GM21825 (cell line): ENCODE results near the gene CDH10.

Experiments used
- ATAC-seq: cut with Tn5 transposase; IDR thresholded peaks from one replicate; pipeline ENCODE4 v1.9.1; 2021; ENCODE audit warnings: mild to moderate bottlenecking, moderate library complexity; ENCODE audit not compliant: unreplicated experiment

CDH10 gene

GRCh38 chr5:24644761-24645160 lies at the start of gene CDH10:
CDH10 (minus strand) TSS chr5:24644978; CDS start chr5:24593490, 51,488 bp downstream.
- no peak for ATAC-seq

- ATAC-seq, result no peak
Measured at GRCh38 chr5:24693609-24694008, 48.8 kb upstream of the CDH10 start.

GRCh38 chr5:24691074-24691473 lies 46.3 kb upstream of the CDH10 start:
- no peak for ATAC-seq

- no peak for ATAC-seq
Measured at GRCh38 chr5:24681106-24681505, 36.3 kb upstream of the CDH10 start.

DNA sequence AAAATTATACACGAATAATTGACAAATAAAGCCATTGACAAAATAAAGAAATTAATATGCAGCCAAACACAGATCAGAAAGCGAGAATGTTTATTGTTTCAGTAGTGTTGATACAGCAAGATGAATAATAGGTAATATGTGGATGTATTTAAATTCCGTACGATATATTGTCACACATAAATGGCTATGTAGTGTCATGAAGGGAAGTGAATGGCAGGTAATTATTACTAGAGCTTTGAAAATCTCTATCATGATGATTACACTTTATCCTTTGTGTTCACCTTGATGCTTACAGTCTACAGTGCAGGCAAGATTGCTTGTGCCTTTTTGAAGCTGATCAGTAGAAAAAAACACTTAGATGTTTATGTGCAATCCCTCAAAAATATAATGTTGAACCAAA lies 23.3 kb upstream of the CDH10 start:
- ATAC-seq, result no peak

- no peak for ATAC-seq
Measured at GRCh38 chr5:24649531-24649930, 4.8 kb upstream of the CDH10 start.

DNA sequence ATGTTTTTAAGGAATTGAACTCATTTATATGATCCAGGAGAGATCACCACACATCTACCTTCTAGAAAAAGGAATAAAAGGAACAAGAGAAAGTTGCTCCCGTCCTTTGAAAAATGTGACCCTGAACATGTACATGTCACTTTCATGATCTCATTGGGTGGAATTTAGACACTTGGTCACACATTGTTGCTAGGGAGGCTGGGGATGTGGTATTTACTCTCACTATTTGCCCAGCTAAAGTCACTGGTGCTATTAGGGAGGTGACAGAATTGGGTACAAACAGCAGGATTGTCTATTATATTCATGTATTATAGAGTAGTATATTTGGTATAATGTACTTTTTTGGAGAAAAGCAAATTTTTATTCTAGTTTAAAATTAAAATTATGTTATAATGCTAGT lies 2.1 kb upstream of the CDH10 start:
- no peak for ATAC-seq

DNA sequence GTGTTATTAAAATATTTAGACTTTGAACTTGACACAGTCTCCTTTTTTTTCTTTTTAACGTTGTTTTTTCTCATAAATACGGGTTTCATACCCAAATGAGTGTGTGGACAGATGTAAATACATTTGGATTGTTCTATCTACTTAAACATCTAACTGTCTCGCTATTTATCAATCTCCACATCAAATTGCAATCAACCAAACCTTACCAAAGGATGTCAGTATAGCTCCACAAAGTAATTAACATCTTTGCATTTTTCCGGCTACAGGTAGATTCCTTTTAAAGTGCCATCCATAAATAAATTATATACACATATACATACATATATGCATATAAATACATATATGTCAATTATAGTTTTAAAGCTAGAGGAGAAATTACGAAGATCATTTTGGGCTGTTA lies 705 bp upstream of the CDH10 start:
- no peak for ATAC-seq

DNA sequence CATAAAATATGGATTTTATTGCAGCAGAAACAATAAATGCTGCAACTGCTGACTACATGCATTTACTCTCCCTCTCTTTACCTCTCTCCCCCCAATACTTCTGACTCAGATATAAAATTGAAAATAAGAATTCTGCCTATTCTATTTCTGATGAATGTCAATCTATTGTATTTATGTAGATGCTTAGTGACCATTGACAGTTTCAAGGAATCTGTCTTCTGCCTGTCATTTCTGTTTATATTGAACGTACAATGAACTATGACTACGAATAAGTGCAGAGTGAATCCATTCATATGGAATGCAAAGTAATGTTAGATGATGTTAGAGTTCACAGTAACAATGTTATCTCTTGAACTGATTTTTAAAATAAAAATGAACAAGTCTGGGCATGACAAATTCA lies 898 bp downstream of the CDH10 start:
- ATAC-seq, result no peak

GRCh38 chr5:24643156-24643555 lies 1.6 kb downstream of the CDH10 start:
- ATAC-seq, result no peak

DNA sequence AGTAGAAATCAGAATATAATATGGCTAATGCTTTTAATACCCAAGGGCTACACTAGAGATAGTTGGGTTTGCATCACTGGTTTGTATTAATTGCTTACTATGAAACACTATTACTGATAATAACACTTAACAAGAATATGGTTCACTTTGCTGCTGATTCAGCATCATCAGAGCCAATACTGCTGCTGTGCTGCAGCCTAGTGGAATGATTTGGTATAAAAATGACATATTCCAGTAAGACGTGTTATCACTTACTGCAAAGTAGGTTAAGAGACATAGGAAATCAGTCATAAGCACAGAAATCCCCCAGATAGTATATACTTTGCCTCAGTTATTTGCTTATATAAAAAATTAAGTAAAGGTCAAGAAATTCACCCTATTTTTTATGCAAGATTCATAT lies 2.8 kb downstream of the CDH10 start:
- ATAC-seq, result no peak

- no peak for ATAC-seq
Measured at GRCh38 chr5:24635209-24635608, 9.6 kb downstream of the CDH10 start.

GRCh38 chr5:24633715-24634325 lies 11.0 kb downstream of the CDH10 start:
- ATAC-seq, result no peak

GRCh38 chr5:24632353-24632752 lies 12.4 kb downstream of the CDH10 start:
- ATAC-seq, result no peak

DNA sequence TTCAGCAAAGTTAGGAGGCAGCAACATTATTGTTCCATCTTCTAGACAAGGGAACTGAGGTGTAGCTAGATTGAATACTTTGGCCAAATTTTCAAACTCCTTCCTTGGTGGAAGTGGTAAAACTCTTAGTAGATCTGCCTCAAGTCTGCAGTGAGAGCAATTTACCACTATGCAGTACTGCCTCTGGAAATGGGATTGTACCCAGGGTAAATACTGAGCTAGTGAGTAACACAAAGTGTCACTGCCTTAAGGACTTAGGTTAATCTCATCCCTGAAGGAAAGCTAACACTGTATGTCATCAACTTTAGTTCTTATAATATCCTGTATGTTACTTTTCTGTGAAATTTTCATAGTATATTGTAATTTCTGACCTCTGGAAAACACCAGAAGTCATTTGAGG lies 13.9 kb downstream of the CDH10 start:
- ATAC-seq, result no peak

DNA sequence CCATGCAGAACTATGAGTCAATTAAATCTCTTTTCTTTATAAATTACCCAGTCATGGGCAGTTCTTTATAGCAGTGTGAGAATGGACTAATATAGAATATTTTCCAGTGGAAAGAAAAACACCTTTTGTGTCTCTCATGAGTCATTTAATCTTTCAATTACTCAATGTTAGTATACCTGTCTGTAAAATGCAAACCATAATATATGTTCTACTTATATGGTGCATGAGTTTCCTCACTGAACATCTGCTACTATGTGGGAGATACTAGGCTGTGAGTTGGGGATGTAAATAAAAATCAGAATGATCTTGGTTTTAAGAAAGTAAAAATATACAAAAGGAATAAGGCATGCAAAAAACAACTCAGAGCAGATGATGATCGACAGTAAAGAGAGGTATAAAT lies 15.0 kb downstream of the CDH10 start:
- ATAC-seq, result no peak

DNA sequence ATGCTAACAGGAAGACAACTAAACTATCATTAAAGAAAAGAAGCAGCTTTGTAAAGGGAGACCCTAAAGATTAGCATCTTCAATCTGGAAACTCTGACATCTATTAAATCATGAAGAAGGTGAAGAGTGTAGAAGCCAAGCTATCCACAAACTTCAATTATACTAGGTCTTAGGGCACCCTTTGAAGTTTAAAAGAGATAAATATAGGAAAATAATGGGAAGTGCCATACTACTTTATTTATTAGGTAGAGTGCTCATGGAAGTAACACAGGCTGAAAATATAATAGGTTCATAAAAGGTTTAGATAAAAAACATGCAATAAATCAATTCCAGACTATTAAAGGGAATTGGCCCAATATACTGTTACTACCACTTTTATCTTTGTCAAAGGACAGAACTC lies 19.9 kb downstream of the CDH10 start:
- no peak for ATAC-seq

DNA sequence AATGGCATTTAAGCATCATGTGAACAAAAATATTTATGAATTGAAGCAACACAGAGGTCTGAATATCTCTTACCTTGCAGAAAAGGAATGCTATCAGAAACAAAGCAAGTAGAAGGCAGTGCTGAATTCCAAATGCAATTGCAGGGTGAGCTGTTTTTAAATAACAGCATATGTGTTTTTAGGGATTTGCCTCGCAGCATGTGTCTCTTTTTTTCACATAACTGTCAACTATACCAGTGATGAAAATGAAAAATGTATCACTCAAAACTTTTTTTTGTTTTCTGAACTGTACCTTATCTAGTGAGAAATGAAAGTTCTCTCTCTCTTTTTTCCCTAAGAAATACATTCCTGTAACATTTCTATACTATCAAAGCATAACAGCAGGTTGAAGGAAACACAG lies 21.2 kb downstream of the CDH10 start:
- no peak for ATAC-seq

GRCh38 chr5:24623031-24623430 lies 21.7 kb downstream of the CDH10 start:
- no peak for ATAC-seq

GRCh38 chr5:24621792-24622191 lies 23.0 kb downstream of the CDH10 start:
- ATAC-seq, result no peak

- ATAC-seq, result no peak
Measured at GRCh38 chr5:24616566-24616965, 28.2 kb downstream of the CDH10 start.

DNA sequence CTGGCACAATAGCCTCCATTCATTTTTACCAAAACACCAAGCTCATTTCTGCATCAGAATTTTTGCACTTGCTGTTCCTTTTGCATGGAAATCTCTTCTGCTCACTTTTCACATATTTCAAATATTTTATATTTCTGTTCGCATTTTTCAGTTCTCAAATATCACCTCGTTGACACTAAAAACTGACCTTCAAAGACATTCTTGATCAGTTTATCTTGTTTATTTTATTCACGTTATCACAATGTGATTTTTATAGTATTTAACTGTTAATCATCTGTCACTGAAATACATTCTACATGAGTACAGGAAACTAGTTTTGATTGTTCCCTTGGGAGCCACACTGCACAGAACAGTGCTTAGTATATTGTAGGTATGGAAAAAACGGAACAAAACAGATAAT lies 29.6 kb downstream of the CDH10 start:
- no peak for ATAC-seq

GRCh38 chr5:24609706-24610105 lies 35.1 kb downstream of the CDH10 start:
- no peak for ATAC-seq
